AG09319 (cell line): ENCODE measurements around the gene PYROXD2.

Source experiments
- DNase-seq: peaks from one replicate; pipeline ENCODE4 v3.0.0-alpha.2; 2010; ENCODE audit warnings: low read depth; ENCODE audit errors: extremely low read depth
- TF ChIP-seq, protein P1 (sequence below): IDR thresholded peaks from 2 replicates; pipeline ENCODE4 v1.5.1; 2011; ENCODE audit warnings: low read depth, mild to moderate bottlenecking, inconsistent platforms, low read length, moderate library complexity

Gene PYROXD2

DNA sequence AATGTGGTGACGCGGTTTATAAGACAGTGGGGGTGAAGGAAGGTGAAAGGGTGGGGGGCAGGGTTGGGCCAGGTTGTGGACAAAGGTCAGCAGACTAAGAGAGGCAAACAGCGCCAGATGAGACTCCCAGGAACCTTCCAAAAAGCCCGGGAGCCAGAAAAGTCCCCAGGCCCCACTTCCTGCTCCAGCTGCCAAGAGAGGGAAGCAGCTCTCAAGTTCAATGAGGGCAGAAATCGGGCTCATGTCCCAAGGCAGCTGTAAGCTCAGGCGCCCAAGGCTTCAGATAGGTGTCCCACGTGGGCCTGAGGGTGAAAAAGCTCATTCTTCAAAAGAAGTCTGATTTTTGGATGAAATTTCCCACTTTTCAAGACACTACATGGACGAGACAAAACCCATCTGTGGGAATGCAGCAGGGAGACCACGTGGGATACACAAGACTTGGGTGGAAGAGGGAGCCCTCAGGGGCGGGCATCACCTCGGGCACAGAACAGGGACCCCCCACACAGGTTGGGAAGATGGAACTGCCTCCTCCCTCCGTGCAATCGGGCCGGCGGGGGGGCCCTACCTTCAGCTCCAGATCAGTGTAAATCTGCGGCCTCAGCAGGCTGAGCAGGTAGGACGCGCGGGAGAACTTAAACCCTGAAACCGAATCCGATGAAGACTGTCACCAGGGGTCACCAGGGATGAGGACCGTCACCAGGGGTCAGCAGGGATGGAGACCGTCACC is 7.8 kb downstream of the PYROXD2 start:
- TF ChIP-seq, protein P1, sequence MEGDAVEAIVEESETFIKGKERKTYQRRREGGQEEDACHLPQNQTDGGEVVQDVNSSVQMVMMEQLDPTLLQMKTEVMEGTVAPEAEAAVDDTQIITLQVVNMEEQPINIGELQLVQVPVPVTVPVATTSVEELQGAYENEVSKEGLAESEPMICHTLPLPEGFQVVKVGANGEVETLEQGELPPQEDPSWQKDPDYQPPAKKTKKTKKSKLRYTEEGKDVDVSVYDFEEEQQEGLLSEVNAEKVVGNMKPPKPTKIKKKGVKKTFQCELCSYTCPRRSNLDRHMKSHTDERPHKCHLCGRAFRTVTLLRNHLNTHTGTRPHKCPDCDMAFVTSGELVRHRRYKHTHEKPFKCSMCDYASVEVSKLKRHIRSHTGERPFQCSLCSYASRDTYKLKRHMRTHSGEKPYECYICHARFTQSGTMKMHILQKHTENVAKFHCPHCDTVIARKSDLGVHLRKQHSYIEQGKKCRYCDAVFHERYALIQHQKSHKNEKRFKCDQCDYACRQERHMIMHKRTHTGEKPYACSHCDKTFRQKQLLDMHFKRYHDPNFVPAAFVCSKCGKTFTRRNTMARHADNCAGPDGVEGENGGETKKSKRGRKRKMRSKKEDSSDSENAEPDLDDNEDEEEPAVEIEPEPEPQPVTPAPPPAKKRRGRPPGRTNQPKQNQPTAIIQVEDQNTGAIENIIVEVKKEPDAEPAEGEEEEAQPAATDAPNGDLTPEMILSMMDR, result no peak
- DNase-seq, result no peak

GRCh38 chr10:98405422-98405821 is 9.6 kb downstream of the PYROXD2 start:
- DNase-seq, result no peak
- TF ChIP-seq, protein P1, result no peak

DNA sequence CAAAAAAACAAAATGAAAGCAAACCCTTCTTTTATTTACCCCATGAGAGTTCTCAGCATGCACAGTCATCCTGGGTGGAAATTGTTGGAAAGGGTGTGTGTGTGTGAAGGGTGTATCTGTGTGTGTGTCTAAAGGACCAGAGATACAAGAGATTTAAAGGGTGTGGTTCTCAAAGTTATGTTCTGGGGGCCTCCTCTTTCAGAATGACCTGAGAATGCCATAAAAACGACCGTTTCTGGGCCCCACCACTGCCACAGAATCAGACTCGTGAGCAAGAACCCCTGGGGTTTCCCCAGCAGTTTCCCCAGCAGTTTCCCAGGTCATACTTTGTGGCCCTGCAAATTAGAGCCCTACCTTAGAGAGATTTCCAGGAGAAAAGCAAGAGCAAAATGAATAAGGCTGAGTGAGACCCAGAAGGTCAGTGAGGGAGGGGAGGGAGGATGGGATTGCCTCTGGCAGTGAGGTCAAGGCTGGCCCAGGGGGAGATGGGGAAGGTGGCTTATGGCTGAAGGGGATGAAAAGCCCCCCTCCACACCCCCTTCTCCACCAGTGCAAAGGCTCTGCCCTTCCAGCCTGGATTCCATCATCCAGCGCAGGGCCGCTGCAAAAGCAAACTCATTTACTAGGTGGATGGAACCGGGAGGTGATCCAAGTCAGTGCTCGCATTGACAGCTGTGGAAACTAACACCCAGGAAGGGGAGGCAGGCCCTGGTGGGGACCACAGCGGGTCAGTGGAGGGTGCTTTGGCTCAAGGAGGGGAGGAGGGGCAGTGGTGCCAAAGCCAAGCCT is 10.2 kb downstream of the PYROXD2 start:
- DNase-seq, result no peak
- TF ChIP-seq, protein P1, result no peak

- DNase-seq, result no peak
- TF ChIP-seq, protein P1, result no peak
Measured at GRCh38 chr10:98403812-98404504, 11.0 kb downstream of the PYROXD2 start.

DNA sequence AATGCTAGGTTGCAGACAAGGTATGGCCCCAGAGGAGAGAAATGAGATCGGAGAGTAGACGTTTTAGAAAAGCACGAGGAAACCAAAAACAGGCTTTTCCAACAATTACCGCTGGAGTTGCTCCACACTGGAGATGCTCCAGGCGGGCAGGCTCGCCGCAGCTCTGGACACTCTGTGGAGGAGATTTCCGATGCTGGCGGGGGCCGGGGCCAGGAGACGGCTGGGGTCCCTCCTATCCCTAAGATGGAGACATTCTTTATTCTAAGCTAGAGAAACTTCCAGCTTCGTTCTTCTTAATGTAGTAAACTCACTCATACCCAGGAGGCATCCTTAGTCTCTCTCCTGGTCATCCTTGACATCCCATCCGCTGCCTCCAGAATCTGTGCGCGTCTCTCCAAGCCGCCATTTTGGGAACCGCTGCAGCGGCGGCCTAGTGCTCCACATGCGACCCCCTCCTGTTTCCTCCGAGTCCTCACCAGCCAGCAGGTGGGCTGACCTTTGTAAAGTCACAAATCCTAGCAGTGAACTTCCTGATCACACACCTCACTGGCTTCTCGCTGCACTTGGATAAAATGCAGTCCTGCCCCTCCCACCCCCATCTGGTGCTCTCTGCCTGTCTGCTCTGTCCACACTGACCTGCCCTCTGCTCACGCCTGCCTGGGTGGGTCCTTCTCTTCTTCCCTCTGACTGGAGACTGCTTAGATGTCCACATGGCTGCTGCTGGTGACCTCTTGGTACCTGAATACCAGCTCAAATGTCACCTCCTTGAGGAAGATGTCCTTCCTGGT is 11.9 kb downstream of the PYROXD2 start:
- TF ChIP-seq, protein P1, result no peak
- DNase-seq, result no peak

DNA sequence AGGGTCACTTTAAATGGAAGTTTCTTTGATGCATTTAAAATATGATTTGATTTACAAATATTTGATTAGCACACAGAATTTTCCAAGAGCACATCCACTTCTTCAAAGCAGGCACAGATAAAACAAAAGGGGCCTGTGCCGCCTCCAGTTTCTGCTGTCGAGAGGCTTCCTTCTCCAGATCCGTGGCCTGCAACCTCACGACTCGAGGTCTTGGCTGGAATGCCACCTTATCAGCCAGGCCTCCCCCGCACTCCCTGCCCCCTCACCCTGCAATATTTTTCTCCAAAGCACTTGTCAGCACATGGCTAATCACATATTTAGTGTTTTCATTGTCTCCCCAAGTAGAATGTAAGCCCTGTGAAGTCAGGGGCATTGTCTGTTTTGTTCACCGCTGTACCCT is 12.5 kb downstream of the PYROXD2 start:
- no peak for DNase-seq
- TF ChIP-seq, protein P1, result no peak
